Calu3 (cell line): ENCODE data around the gene TBCEL. TPM values are rescaled to one million over a fixed set of nuclear protein-coding genes. Genes with fewer than 3 reads are reported as not detected.

ENCODE experiments used
- BruUV-seq: library from RNA; stranded (reverse); fragments of 400-500 nt; replicated peaks from 2 replicates; lab custom pipeline; 2021; lab: Mats Ljungman, UMichigan
- CTCF ChIA-PET: fragments of 300-600 bp; sonication (Branson Sonifier 250); formaldehyde crosslinking; loops from one replicate; lab custom pipeline; 2022; ENCODE audit warnings: antibody characterized with exemption; lab: Charles Lee
- DNase-seq: peaks from one replicate; pipeline ENCODE4 v3.0.0; 2022
- H3K27ac Mint-ChIP-seq: one replicate; pipeline ENCODE4 v1.8.0; 2022; ENCODE audit warnings: mixed read lengths; ENCODE audit not compliant: unreplicated experiment
- H3K27me3 Mint-ChIP-seq: one replicate; pipeline ENCODE4 v1.8.0; 2022; ENCODE audit warnings: mixed read lengths; ENCODE audit not compliant: unreplicated experiment
- H3K36me3 Mint-ChIP-seq: one replicate; pipeline ENCODE4 v1.8.0; 2022; ENCODE audit warnings: mild to moderate bottlenecking, moderate library complexity, mixed read lengths; ENCODE audit not compliant: insufficient read depth, unreplicated experiment
- H3K4me1 Mint-ChIP-seq: one replicate; pipeline ENCODE4 v1.8.0; 2022; ENCODE audit warnings: mild to moderate bottlenecking, low read depth, mixed read lengths; ENCODE audit not compliant: unreplicated experiment
- H3K4me3 Mint-ChIP-seq: one replicate; pipeline ENCODE4 v1.8.0; 2022; ENCODE audit warnings: mild to moderate bottlenecking, low read depth, moderate library complexity, mixed read lengths; ENCODE audit not compliant: unreplicated experiment
- H3K9me3 Mint-ChIP-seq: one replicate; pipeline ENCODE4 v1.8.0; 2022; ENCODE audit warnings: low read depth, mixed read lengths; ENCODE audit not compliant: unreplicated experiment
- intact Hi-C: fragments of 100-400 bp; cut with micrococcal nuclease; formaldehyde crosslinking; loops from one replicate; pipeline ENCODE4 v1.10.0; 2022; ENCODE audit not compliant: unreplicated experiment
- total RNA-seq: library from RNA; stranded (reverse); gene quantifications from 2 replicates; pipeline ENCODE4 v1.2.3, GENCODE V29; 2022
- TF ChIP-seq, protein P1 (sequence below): fragments of 200-600 bp; IDR thresholded peaks from one replicate; pipeline ENCODE4 v1.8.0; 2022; ENCODE audit warnings: antibody characterized with exemption; ENCODE audit not compliant: unreplicated experiment

The TBCEL gene
- total RNA-seq, 1 experiment from 2014 or later, result 0.80 TPM

DNA sequence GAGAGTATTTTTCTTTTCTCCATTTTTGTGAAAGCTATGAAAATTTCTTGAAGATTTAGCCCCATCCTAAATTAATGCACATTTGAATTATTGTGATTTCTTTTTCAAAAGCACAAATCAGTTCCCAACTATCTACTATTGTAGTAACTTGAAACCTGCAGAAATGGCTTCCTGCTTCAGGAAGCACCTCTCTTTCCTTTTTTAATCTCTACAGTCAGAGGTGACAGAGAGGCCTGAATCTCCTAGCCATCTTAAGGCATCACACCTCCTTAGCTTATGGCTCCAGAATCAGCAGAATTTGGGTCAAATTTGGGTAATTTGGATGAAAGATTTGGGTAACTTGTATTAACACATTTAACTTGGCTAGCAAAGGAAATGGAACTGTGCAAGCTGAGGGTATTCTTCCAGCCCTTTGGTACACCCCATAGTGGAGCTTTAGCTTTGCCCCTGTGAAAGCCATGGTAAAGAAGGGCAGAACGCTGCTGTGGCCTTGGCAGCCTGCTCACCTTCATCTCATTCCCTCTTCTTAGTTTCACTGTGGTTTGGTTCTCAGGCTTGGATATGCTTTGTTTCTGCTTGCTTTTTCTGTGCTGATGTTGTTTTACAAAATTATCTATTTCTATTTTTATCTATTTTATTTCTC is 16.2 kb downstream of the TBCEL start:
- DNase-seq, result no peak
- Mint-ChIP-seq H3K27ac (no peak overlapping the region), H3K36me3 (no peaks in the 10 kb centered on the region), H3K9me3 (peaks cover 2% of the 10 kb centered on the region), H3K4me1 (peaks cover 9% of the 10 kb centered on the region), H3K4me3 (no peak overlapping the region), H3K27me3 (peaks cover 68% of the 10 kb centered on the region)
- intact Hi-C loops, result loop anchor here (10.0 kb wide), 1 partner anchor 155 kb away; no protein-coding TSS in a partner anchor
- CTCF ChIA-PET, result no interaction called here
- no TSS peak for BruUV-seq
- TF ChIP-seq, protein P1, sequence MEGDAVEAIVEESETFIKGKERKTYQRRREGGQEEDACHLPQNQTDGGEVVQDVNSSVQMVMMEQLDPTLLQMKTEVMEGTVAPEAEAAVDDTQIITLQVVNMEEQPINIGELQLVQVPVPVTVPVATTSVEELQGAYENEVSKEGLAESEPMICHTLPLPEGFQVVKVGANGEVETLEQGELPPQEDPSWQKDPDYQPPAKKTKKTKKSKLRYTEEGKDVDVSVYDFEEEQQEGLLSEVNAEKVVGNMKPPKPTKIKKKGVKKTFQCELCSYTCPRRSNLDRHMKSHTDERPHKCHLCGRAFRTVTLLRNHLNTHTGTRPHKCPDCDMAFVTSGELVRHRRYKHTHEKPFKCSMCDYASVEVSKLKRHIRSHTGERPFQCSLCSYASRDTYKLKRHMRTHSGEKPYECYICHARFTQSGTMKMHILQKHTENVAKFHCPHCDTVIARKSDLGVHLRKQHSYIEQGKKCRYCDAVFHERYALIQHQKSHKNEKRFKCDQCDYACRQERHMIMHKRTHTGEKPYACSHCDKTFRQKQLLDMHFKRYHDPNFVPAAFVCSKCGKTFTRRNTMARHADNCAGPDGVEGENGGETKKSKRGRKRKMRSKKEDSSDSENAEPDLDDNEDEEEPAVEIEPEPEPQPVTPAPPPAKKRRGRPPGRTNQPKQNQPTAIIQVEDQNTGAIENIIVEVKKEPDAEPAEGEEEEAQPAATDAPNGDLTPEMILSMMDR, result no peak

DNA sequence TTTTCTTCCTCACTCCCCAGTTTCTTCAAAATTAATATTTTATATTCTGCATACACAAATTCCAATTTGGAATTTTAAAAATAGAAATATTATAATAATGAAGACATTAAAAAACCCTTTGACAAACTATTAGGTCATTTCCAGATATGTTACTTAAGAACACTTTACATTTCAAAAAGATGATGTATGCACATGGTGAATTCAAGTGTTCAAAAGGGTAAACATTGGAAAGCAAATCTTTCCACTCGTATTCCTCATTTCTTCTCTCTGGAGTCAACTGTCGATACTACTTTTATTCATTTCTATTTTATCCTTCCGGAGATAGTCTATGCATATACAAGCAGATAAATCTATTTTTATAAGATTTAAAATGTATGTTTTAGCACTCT is 16.7 kb downstream of the TBCEL start:
- Mint-ChIP-seq H3K27me3 (peaks cover 65% of the 10 kb centered on the region), H3K4me3 (no peak overlapping the region), H3K36me3 (no peaks in the 10 kb centered on the region), H3K27ac (no peak overlapping the region), H3K4me1 (peaks cover 9% of the 10 kb centered on the region), H3K9me3 (peaks cover 2% of the 10 kb centered on the region)
- intact Hi-C loops, result no loop called here
- DNase-seq, result no peak
- TF ChIP-seq, protein P1, result no peak
- no TSS peak for BruUV-seq
- CTCF ChIA-PET, result no interaction called here

GRCh38 chr11:121041072-121041471 is 17.2 kb downstream of the TBCEL start:
- H3K36me3 Mint-ChIP-seq, result no peaks in the 10 kb centered on the region
- H3K9me3 Mint-ChIP-seq, result peaks cover 2% of the 10 kb centered on the region
- H3K27ac Mint-ChIP-seq, result no peak overlapping the region
- CTCF ChIA-PET, result no interaction called here
- intact Hi-C loops, result no loop called here
- no peak overlapping the region for H3K4me3 Mint-ChIP-seq
- BruUV-seq, result no TSS peak
- H3K4me1 Mint-ChIP-seq, result peaks cover 9% of the 10 kb centered on the region
- H3K27me3 Mint-ChIP-seq, result peaks cover 61% of the 10 kb centered on the region
- DNase-seq, result no peak
- TF ChIP-seq, protein P1, result no peak

- Mint-ChIP-seq H3K27me3 (peaks cover 50% of the 10 kb centered on the region), H3K4me1 (peaks cover 9% of the 10 kb centered on the region), H3K27ac (no peak overlapping the region), H3K4me3 (no peak overlapping the region), H3K9me3 (peaks cover 2% of the 10 kb centered on the region), H3K36me3 (no peaks in the 10 kb centered on the region)
- CTCF ChIA-PET, result interaction anchor here (0.7 kb wide), 1 partner anchor 15 kb away, joined by 3 read pairs; no protein-coding TSS in a partner anchor
- intact Hi-C loops, result no loop called here
- no peak for DNase-seq
- TF ChIP-seq, protein P1, result no peak
- BruUV-seq, result no TSS peak
Measured at GRCh38 chr11:121042296-121042695, 18.4 kb downstream of the TBCEL start.
